Naive B cell (primary cell): ENCODE measurements around the gene SEC11A. TPM values are rescaled to one million over a fixed set of nuclear protein-coding genes. Genes with fewer than 3 reads are reported as not detected.
A peak's percentile ranks its signal among the peaks of the same experiment; 100 is the strongest.

ENCODE experiments used
- ATAC-seq, 2 donors: fragments of 150-1000 bp; cut with Tn5 transposase; 2 replicates each; pipeline ENCODE4 v1.10.0; 2021; ENCODE audit warnings: low read depth in 2 of 2, mild to moderate bottlenecking in 2 of 2, moderate library complexity in 2 of 2
- DNase-seq: peaks from one replicate; pipeline ENCODE4 v3.0.0; 2022
- H3K27ac Mint-ChIP-seq, 6 donors: one replicate each; pipeline ENCODE4 v1.8.0; 2020 to 2022; ENCODE audit warnings: mild to moderate bottlenecking in 6 of 6, mixed read lengths in 6 of 6, moderate library complexity in 5 of 6, inconsistent platforms in 2 of 6
- H3K27me3 Mint-ChIP-seq, 3 donors: one replicate each; pipeline ENCODE4 v1.8.0; 2021 to 2022; ENCODE audit warnings: mixed read lengths in 3 of 3, mild to moderate bottlenecking in 1 of 3
- H3K36me3 Mint-ChIP-seq, 2 donors: one replicate each; pipeline ENCODE4 v1.8.0; 2020 to 2022; ENCODE audit warnings: mixed read lengths in 2 of 2, inconsistent platforms in 1 of 2, mild to moderate bottlenecking in 1 of 2
- H3K4me1 Mint-ChIP-seq, 3 donors: one replicate each; pipeline ENCODE4 v1.8.0; 2020 to 2022; ENCODE audit warnings: mixed read lengths in 3 of 3, inconsistent platforms in 1 of 3, mild to moderate bottlenecking in 1 of 3, moderate library complexity in 1 of 3
- H3K4me3 Mint-ChIP-seq, 8 donors: one replicate each; pipeline ENCODE4 v1.8.0; 2020 to 2022; ENCODE audit warnings: mild to moderate bottlenecking in 8 of 8, mixed read lengths in 8 of 8, moderate library complexity in 8 of 8, inconsistent platforms in 2 of 8
- H3K9me3 Mint-ChIP-seq, 7 donors: one replicate each; pipeline ENCODE4 v1.8.0; 2020 to 2022; ENCODE audit warnings: mixed read lengths in 7 of 7, mild to moderate bottlenecking in 5 of 7, inconsistent platforms in 2 of 7, moderate library complexity in 1 of 7
- polyA plus RNA-seq, 6 donors: library from polyadenylated mRNA; unstranded; fragments of 300-500 nt; fragmentation: Illumina TruSeq; gene quantifications; one replicate each; pipeline ENCODE4 v1.2.3, GENCODE V29; 2021; ENCODE audit warnings: low read depth in 6 of 6

Gene SEC11A
- polyA plus RNA-seq, 6 donors from 2014 or later, result 107 to 142 (median 130) TPM

DNA sequence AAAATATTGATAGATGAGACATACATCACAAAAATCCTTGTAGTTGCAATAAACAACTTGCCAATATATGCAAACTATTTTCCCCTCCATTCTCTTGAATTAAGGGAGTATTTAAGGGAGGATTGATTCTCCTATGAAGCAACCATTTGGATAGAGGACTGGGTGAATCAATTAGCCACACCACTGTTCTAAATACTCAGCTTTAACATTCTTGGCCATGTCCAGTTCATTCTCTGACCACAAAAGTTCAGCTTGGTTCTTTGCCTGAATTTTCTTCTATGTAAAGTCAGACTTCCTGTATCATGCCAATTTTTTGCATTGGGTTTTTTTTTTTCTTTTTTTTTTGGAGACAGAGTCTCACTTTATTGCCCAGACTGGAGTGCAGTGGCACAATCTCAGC, 15.8 kb upstream of the SEC11A start:
- Mint-ChIP-seq H3K27ac (peak overlapping the region in 1 of 6 donors; percentile 38), H3K4me1 (peaks cover 26 to 50% (median 42%) of the 10 kb centered on the region in 3 donors)

GRCh38 chr15:84727429-84727828, 11.5 kb upstream of the SEC11A start:
- ATAC-seq (no peak), DNase-seq (no peak)
- H3K9me3 Mint-ChIP-seq, result no peaks in the 10 kb centered on the region
- H3K27me3 Mint-ChIP-seq, result no peaks in the 10 kb centered on the region
- H3K4me1 Mint-ChIP-seq, result peaks cover 13 to 41% (median 29%) of the 10 kb centered on the region in 3 donors
- H3K27ac Mint-ChIP-seq, result peak overlapping the region in 2 of 6 donors; percentile 53 to 63
- no peak overlapping the region for H3K4me3 Mint-ChIP-seq
- H3K36me3 Mint-ChIP-seq, result no peaks in the 10 kb centered on the region

More for the DNA sequence above, 15.8 kb upstream of the SEC11A start:
- Mint-ChIP-seq H3K9me3 (no peaks in the 10 kb centered on the region), H3K36me3 (no peaks in the 10 kb centered on the region), H3K4me3 (no peak overlapping the region), H3K27me3 (no peaks in the 10 kb centered on the region)
- no peak for DNase-seq
- no peak for ATAC-seq

DNA sequence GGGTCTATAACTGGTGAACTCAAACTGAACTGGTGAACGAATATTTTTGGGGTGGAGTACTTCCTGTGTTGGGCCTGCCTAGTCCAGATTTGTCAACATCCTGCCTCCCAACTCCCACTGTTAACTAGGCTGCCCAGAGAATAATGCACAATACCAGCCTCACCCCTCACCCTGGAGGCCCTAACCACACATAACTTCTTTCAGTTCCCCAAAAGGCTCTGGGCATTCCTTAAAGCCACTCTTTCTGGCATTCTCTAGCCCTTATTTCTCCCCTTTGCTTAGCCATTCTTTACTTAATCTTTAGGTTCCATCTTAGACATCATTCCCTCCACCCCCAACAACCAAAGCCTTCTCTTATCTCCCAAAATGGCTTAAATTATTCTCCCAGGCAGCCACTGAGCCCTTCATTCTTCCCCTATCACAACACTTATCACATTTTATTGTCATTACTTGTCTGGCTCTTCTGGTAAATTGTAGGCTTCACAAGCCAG, 9.1 kb upstream of the SEC11A start:
- peak overlapping the region; percentile 79 to 96 (median 88) for H3K27ac Mint-ChIP-seq
- peak overlapping the region; percentile 34 to 89 (median 73) for H3K4me3 Mint-ChIP-seq
- no peaks in the 10 kb centered on the region for H3K9me3 Mint-ChIP-seq
- ATAC-seq (peak; percentile 90 to 92), DNase-seq (peak; percentile 59)
- H3K4me1 Mint-ChIP-seq, result peaks cover 27 to 52% (median 38%) of the 10 kb centered on the region in 3 donors
- H3K36me3 Mint-ChIP-seq, result no peaks in the 10 kb centered on the region
- H3K27me3 Mint-ChIP-seq, result no peaks in the 10 kb centered on the region

DNA sequence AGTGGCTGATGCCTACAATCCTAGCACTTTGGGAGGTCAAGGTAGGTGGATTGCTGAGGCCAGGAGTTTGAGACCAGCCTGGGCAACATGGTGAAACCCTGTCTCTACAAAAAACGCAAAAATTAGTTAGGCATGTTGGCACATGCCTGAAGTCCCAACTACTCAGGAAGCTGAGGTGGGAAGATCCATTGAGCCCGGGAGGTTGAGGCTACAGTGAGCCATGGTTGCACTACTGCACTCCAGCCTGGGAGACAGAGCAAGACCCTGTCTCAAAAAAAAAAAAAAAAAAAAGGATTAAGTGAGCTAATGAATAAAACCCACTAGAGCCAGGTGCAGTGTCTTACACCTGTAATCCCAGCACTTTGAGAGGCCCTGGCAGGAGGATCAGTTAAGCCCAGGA, 6.7 kb upstream of the SEC11A start:
- H3K4me1 Mint-ChIP-seq, result peaks cover 23 to 54% (median 38%) of the 10 kb centered on the region in 3 donors
- H3K27ac Mint-ChIP-seq, result peak overlapping the region in 4 of 6 donors; percentile 20 to 92 (median 84)

GRCh38 chr15:84721371-84721770, 5.4 kb upstream of the SEC11A start:
- Mint-ChIP-seq H3K4me1 (peaks cover 29 to 67% (median 37%) of the 10 kb centered on the region in 3 donors), H3K36me3 (peaks cover 0 to 5% of the 10 kb centered on the region in 2 donors), H3K27me3 (no peaks in the 10 kb centered on the region), H3K27ac (peak overlapping the region in 5 of 6 donors; percentile 71 to 94 (median 89)), H3K9me3 (peaks cover 0 to 2% (median 0%) of the 10 kb centered on the region in 7 donors), H3K4me3 (peak overlapping the region; percentile 24 to 82 (median 60))
- DNase-seq (no peak), ATAC-seq (no peak)

More for the DNA sequence above, 6.7 kb upstream of the SEC11A start:
- DNase-seq (no peak), ATAC-seq (no peak)
- no peaks in the 10 kb centered on the region for H3K36me3 Mint-ChIP-seq
- H3K9me3 Mint-ChIP-seq, result no peaks in the 10 kb centered on the region
- H3K4me3 Mint-ChIP-seq, result no peak overlapping the region
- H3K27me3 Mint-ChIP-seq, result no peaks in the 10 kb centered on the region

DNA sequence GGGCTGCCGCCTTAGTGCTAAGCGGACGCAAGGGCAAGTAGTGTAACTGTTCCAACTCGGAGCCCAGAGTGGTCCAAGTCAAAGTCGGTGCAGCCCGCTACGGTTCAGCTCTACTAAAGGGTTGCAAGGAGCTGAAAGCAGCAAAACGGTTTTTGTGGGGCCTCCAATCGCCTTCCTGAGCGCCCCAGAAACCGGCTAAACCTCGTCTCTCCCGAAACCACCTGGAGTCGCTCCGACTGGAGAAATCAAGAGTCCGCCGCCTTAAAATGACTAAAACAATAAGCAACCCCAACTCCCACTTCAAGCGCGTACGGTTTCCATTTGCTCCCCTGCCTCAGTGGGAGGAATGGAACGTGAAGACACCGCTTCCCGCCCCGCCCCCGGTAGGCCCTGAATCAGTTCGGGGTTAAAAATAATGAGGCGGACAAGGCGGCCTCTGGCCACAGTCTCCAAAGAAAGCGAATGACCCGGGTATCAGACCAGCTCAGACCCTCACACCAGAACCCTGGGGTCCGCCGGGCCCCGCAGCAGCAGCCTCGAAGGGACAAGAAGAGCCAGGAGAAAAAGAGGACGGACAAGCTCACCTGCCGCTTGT, 401 bp downstream of the SEC11A start:
- Mint-ChIP-seq H3K4me3 (peak overlapping the region; percentile 92 to 100 (median 96)), H3K27ac (peak overlapping the region; percentile 33 to 99 (median 95)), H3K27me3 (no peaks in the 10 kb centered on the region), H3K9me3 (peaks cover 0 to 2% (median 0%) of the 10 kb centered on the region in 7 donors), H3K36me3 (peaks cover 0 to 8% of the 10 kb centered on the region in 2 donors), H3K4me1 (peaks cover 14 to 56% (median 31%) of the 10 kb centered on the region in 3 donors)
- DNase-seq (no peak), ATAC-seq (no peak)

DNA sequence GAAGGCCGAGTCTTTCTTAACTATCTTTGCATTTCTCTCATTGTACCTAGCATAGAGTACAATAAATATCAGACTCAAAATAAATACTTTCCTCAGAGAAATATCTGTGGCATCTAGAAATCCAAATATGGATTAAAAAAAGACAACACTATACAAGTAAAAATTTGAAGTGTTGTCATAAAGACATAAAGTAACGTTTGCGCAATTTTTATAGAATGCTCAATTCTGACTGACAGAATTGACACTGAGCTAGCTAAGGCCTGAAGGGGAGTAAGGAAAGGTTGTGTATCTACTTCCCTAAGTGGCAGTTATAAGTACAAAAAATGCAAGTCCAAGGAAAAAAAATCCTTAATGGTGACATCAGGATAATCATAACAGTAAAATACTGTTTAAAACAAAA, 1.1 kb downstream of the SEC11A start:
- H3K4me3 Mint-ChIP-seq, result peak overlapping the region; percentile 92 to 100 (median 96)
- H3K9me3 Mint-ChIP-seq, result peaks cover 0 to 2% (median 0%) of the 10 kb centered on the region in 7 donors
- DNase-seq (no peak), ATAC-seq (no peak)
- H3K36me3 Mint-ChIP-seq, result peaks cover 0 to 8% of the 10 kb centered on the region in 2 donors
- H3K27ac Mint-ChIP-seq, result peak overlapping the region in 4 of 6 donors; percentile 9 to 99 (median 97)
- H3K27me3 Mint-ChIP-seq, result no peaks in the 10 kb centered on the region
- H3K4me1 Mint-ChIP-seq, result peaks cover 14 to 56% (median 31%) of the 10 kb centered on the region in 3 donors

DNA sequence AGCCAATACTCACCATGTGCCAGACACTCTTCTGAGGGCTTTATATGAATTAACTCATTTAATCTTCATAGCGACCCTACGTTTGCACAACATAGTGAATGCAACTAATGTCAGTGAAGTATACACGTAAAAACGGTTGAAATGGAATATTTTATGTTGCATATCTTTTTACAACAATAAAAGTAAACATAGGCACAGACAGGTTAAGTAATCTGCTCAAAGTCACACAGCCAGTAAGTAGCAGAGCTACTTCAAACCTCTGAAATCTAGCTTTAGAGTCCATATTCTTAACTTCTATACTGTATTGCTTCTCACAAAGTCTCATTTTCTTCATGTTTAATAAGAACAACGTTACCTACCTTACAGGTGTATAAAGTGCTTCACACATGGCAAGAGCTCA, 1.6 kb downstream of the SEC11A start:
- ATAC-seq, result no peak
- H3K9me3 Mint-ChIP-seq, result peaks cover 0 to 2% (median 0%) of the 10 kb centered on the region in 7 donors
- H3K4me1 Mint-ChIP-seq, result peaks cover 14 to 55% (median 31%) of the 10 kb centered on the region in 3 donors
- DNase-seq, result no peak
- peak overlapping the region in 2 of 6 donors; percentile 2 to 5 for H3K27ac Mint-ChIP-seq
- no peaks in the 10 kb centered on the region for H3K27me3 Mint-ChIP-seq
- peaks cover 0 to 8% of the 10 kb centered on the region in 2 donors for H3K36me3 Mint-ChIP-seq
- H3K4me3 Mint-ChIP-seq, result peak overlapping the region; percentile 77 to 100 (median 95)

GRCh38 chr15:84703808-84704207, 12.1 kb downstream of the SEC11A start:
- ATAC-seq (no peak), DNase-seq (no peak)
- Mint-ChIP-seq H3K27ac (peak overlapping the region in 3 of 6 donors; percentile 4 to 24 (median 18)), H3K4me3 (no peak overlapping the region), H3K4me1 (peaks cover 38 to 66% (median 65%) of the 10 kb centered on the region in 3 donors), H3K9me3 (no peaks in the 10 kb centered on the region), H3K27me3 (no peaks in the 10 kb centered on the region), H3K36me3 (peaks cover 0 to 6% of the 10 kb centered on the region in 2 donors)

DNA sequence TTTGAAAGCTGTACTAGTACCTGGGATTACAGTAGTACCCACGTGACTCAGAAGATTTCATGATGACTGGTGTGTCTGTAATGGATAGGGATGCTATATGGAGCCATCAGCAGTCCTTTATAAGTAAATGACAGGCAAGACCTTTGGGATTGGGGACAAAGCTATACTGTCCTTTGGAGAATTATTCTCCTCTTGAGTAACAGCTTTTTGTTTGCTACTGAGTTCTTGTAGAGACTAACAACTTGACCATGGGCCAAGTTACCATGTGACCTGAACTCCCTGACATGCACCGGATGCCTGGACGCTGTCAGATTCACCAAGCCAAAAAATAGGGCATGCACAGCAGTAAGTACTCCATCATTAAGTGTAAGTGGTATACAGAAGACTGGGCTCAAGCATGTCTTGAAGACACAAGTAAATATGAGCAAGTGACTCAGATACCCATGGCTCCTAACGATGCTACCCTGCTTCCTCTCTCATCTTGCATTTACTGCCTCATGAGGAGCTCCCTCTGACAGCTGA, 12.9 kb downstream of the SEC11A start:
- H3K27ac Mint-ChIP-seq, result peak overlapping the region in 5 of 6 donors; percentile 4 to 87 (median 75)
- peaks cover 35 to 62% (median 60%) of the 10 kb centered on the region in 3 donors for H3K4me1 Mint-ChIP-seq
- no peak for ATAC-seq

DNA sequence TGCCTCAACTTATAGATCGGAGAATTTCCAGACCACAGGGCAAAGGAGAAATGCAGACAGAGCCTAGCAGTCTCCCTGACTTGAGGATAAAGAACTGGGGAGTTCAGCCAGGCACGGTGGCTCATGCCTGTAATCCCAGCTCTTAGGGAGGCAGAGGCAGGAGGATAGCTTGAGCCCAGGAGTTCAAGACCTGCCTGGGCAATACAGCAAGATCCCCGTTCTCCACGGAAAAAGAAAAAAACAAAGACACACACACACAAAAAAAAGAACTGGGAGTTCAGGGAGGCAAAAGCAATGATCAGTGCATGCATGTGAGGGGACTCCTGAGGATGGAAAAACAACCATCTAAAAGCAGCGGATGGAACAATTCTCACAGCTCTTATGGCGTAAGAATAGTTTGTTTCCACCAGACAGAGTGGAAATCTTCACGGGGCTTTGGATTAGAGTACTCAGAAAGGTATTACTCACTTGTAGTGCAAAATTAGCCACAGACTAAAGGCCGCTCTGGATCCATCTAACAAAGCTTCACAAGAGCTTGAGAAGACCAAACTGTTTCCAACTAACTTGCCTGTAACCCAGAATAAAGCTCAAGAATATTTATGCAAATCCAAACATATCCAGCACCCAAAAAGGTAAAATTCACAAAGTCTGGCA, 16.3 kb downstream of the SEC11A start:
- ATAC-seq (no peak), DNase-seq (no peak)
- H3K27me3 Mint-ChIP-seq, result no peaks in the 10 kb centered on the region
- peak overlapping the region in 3 of 6 donors; percentile 50 to 74 (median 54) for H3K27ac Mint-ChIP-seq
- no peak overlapping the region for H3K4me3 Mint-ChIP-seq
- H3K4me1 Mint-ChIP-seq, result peaks cover 32 to 75% (median 46%) of the 10 kb centered on the region in 3 donors
- H3K36me3 Mint-ChIP-seq, result peaks cover 0 to 6% of the 10 kb centered on the region in 2 donors
- H3K9me3 Mint-ChIP-seq, result no peaks in the 10 kb centered on the region

More for the DNA sequence above, 12.9 kb downstream of the SEC11A start:
- Mint-ChIP-seq H3K27me3 (no peaks in the 10 kb centered on the region), H3K9me3 (no peaks in the 10 kb centered on the region), H3K4me3 (no peak overlapping the region), H3K36me3 (peaks cover 0 to 6% of the 10 kb centered on the region in 2 donors)
- DNase-seq, result no peak

DNA sequence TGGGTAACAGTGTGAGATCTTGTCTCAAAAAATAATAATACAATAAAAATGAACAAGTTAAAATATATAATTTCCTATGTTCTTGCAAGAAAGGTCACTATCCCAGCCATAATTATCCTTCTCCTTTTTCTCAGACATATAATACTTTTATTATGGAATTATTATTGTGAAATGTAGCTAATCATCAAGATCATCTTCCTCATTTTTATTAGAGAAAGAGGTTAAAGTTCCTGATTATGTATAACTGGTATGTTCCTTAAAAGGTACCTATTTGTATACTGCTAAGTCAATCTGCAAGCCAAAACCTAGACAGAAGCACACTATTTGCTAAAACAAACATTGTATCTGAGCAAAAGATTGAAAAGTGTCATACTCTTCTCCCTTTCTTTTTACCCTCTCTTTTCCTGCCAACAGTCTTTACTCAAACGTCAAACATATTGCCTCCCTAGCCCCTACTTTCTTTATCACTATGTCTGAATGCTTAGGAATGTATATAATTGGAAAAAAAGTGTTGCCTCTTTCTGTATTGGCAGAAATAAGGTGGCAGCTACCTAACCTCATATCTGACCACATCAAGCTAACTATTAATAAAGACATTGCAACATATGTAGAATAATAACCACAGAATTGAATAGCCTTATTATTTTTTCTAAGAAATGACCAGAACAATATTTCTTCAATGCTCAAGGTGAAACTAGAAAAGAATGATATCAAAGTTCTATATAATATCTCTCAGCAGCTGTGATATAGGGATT, 18.5 kb downstream of the SEC11A start:
- peaks cover 16 to 68% (median 25%) of the 10 kb centered on the region in 3 donors for H3K4me1 Mint-ChIP-seq

GRCh38 chr15:84696757-84697156, 19.2 kb downstream of the SEC11A start:
- no peak overlapping the region for H3K27ac Mint-ChIP-seq
- ATAC-seq (no peak), DNase-seq (no peak)
- peaks cover 16 to 70% (median 29%) of the 10 kb centered on the region in 3 donors for H3K4me1 Mint-ChIP-seq
- H3K27me3 Mint-ChIP-seq, result no peaks in the 10 kb centered on the region
- H3K4me3 Mint-ChIP-seq, result no peak overlapping the region
- no peaks in the 10 kb centered on the region for H3K9me3 Mint-ChIP-seq
- peaks cover under 1 to 6% of the 10 kb centered on the region in 2 donors for H3K36me3 Mint-ChIP-seq

More for the DNA sequence above, 18.5 kb downstream of the SEC11A start:
- H3K36me3 Mint-ChIP-seq, result peaks cover 0 to 6% of the 10 kb centered on the region in 2 donors
- DNase-seq (no peak), ATAC-seq (no peak)
- H3K27ac Mint-ChIP-seq, result peak overlapping the region in 4 of 6 donors; percentile 32 to 79 (median 66)
- H3K9me3 Mint-ChIP-seq, result no peaks in the 10 kb centered on the region
- no peak overlapping the region for H3K4me3 Mint-ChIP-seq
- no peaks in the 10 kb centered on the region for H3K27me3 Mint-ChIP-seq
